ENCODE results near the gene FERMT1.

GRCh38 chr20:6075428-6076219 lies 47.2 kb downstream of the FERMT1 start:
- no peak for TF ChIP-seq CTCF (IDR thresholded peaks at IDR 0.05)
- no peak for TF ChIP-seq POLR2A (IDR thresholded peaks at IDR 0.05)
- no peak for TF ChIP-seq POLR2AphosphoS5 (IDR thresholded peaks at IDR 0.05)
- TF ChIP-seq EP300 (IDR thresholded peaks at IDR 0.05) = no peak

All from gastroesophageal sphincter (tissue), 3 donors.